Esophagus muscularis mucosa (tissue), 3 donors: ENCODE results near the gene PHACTR3.

Experiments
- POLR2A ChIP-seq: fragments of 450-650 bp; IDR thresholded peaks from one replicate; pipeline ENCODE4 v1.6.1; 2017; ENCODE audit warnings: antibody characterized with exemption, moderate library complexity, mild to moderate bottlenecking, low read depth
- POLR2AphosphoS5 ChIP-seq, 2 donors: sonication (generic); formaldehyde crosslinking; IDR thresholded peaks; one replicate each; pipeline ENCODE4 v1.6.1; 2017; ENCODE audit warnings: antibody characterized with exemption in 2 of 2
- TF ChIP-seq, protein P1 (sequence below), 3 experiments: fragments of 200-600 bp in 2 of 3; fragments of 450-650 bp in 1 of 3; sonication (generic) in 2 of 3; IDR thresholded peaks; one replicate each; pipeline ENCODE4 v1.5.1; 2017 to 2019; ENCODE audit warnings: antibody characterized with exemption in 3 of 3, mild to moderate bottlenecking in 2 of 3, moderate library complexity in 1 of 3

DNA sequence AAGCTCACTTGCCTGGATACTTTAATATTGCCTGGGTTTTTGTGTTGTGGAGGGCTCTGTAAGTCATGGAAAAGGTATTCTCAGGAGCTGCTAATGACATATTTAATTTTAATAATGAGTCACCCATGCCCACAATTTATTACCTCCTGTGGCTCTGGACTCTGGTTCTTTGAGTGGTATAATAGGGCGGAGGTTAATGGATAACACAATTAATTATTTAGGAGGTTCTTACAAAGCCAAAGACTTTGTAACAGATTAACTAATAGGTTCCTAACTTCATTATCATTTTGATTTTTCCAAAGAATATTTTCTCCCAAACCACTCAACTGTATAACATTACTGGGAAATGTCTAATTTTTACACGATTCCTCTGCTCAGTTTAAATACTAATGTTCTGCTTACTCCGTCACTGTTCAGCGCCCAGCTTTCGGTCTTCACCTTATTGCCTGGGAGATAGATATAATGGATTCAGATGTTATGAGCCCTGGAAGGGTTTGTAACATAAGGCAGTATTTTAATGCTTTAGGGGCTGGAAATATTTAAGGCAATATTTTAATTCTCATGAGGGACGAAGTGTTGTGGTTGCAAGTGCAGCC, 29.4 kb downstream of the PHACTR3 start:
- no peak for TF ChIP-seq POLR2A
- TF ChIP-seq, protein P1, sequence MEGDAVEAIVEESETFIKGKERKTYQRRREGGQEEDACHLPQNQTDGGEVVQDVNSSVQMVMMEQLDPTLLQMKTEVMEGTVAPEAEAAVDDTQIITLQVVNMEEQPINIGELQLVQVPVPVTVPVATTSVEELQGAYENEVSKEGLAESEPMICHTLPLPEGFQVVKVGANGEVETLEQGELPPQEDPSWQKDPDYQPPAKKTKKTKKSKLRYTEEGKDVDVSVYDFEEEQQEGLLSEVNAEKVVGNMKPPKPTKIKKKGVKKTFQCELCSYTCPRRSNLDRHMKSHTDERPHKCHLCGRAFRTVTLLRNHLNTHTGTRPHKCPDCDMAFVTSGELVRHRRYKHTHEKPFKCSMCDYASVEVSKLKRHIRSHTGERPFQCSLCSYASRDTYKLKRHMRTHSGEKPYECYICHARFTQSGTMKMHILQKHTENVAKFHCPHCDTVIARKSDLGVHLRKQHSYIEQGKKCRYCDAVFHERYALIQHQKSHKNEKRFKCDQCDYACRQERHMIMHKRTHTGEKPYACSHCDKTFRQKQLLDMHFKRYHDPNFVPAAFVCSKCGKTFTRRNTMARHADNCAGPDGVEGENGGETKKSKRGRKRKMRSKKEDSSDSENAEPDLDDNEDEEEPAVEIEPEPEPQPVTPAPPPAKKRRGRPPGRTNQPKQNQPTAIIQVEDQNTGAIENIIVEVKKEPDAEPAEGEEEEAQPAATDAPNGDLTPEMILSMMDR (IDR thresholded peaks at IDR 0.05), result no peak
- no peak for TF ChIP-seq POLR2AphosphoS5 (IDR thresholded peaks at IDR 0.05)
